HG03280 (cell line): ENCODE data around the gene ZNF423.
"Not testable (repeated sequence)": the region's sequence is repeated elsewhere in the genome, so short reads cannot be mapped to it uniquely, and the experiment has no call there.

Experiments used
- ATAC-seq: cut with Tn5 transposase; IDR thresholded peaks from one replicate; pipeline ENCODE4 v1.9.1; 2021; ENCODE audit warnings: mild to moderate bottlenecking, moderate library complexity; ENCODE audit not compliant: unreplicated experiment

Gene ZNF423

GRCh38 chr16:49701065-49701685 is 154.7 kb downstream of the ZNF423 start:
- ATAC-seq = no peak

DNA sequence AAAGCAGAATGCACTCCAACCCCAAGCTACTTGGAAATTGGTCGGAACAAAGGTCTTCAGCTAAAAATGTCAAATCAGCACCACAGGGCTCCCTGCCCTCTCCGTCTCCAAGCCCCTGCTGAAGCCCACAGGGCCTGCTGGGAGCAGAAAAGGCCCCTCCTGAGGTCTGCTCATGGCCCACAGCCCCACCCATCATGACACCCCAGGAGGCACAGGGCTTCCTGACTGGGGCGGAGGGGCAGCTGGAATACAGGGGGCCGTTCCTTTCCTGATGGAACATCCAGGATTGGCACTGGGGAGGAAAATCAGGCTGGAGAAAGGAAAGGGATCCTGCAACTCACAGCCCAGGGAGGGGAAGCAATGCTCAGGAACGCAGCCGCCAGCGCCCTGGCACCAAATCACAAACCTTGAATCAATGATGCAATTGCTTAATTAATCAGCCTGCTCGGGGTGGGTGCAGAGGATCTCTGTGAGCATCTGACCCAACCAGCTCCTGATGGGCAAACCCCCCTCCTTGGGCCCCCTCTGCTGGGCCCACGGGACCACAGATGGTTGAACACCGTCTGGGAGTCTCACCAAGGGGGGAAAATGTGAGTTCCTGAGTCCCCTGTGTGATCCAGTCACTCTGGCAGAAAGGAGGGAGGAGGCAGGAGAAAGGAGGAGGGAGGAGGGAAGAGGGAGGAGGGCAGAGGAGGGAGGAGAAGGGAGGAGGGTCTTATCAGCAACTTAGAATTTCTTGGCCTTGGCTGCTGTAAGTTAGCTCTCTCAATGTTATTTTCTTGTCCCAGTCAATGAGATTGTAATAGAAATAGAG is 155.5 kb downstream of the ZNF423 start:
- ATAC-seq = no peak

- no peak for ATAC-seq
Measured at GRCh38 chr16:49699841-49700175, 156.1 kb downstream of the ZNF423 start.

DNA sequence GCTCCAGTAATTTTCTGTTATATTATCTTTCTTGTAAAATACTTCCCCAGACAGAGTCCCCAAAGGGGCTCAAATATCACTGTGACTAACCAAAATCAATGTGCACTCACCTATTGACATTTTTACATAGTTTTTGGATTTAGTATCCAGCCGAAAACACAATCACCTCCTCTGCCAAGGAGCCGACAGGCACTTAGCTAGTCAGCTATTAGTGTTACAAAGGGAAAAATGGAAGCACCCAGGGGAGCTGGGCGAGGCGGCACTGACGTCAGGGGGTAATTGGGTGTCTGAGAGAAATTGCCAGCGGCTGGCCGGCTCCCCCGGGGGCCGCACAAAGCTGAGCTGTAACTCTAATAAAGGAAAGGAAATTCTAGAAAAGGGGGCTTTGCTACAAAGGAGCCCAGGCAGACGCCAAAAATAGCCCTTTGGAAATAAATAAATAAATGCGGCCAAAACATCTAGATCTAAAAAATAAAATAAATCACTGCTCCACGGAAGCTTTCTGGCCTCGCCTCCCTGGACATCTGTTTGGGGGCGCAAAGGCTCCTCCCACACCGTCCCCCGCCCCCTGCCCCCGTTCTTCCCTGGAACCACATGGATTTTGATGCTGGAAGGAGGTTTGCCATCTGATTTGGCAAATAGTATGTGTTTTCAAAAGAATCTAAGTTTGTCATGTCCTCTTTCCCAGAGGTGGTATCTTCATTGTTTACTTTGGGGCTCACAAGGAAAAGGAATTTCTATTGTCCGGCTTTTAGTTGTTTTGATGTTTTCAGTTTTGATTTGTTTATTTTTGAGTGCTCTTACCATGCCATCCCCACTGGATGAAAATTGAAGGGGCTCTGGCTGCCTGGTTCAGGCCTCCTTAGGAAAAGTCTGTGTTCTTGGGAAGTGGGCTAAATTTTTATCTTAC is 156.7 kb downstream of the ZNF423 start:
- no peak for ATAC-seq

- no peak for ATAC-seq
Measured at GRCh38 chr16:49698453-49698815, 157.5 kb downstream of the ZNF423 start.

DNA sequence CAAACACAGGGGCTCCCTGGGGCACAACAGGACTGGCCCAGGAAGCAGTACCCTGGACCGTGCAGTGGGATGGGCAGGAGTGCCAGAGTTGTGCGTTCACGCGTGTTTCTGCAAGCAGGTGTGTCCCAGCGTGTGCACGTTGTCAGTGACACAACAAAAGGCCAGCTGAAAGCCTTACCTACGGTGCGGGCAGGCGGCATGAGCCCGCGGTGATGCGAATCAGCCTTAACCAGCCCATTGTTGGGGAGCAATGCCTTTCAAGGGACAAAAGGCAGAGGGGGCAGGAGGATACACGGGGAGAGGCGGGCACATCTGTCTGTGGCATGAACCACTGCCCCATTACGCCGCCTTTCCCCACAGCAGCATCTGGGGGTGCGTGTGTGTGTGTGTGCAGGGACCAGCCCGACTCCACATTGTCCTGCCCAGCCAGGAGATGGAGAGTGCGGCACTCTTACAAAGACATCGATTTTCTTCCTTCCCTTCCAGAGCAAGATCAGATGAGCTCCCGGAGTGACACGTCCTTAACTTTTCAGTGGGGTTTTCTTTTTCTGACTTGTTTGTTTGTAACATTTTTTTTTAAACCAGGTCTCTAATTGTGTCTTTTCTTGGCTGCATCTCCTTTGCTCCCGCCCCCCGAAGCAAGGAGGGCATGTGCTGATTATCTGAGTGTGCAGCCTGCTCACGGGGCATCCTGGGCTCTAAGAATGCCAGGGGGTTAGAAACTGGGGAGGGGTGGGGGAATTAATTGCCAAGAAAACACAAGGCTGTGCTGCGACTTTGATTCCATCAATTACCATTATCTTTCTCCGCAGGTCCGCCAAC is 158.1 kb downstream of the ZNF423 start:
- no peak for ATAC-seq

DNA sequence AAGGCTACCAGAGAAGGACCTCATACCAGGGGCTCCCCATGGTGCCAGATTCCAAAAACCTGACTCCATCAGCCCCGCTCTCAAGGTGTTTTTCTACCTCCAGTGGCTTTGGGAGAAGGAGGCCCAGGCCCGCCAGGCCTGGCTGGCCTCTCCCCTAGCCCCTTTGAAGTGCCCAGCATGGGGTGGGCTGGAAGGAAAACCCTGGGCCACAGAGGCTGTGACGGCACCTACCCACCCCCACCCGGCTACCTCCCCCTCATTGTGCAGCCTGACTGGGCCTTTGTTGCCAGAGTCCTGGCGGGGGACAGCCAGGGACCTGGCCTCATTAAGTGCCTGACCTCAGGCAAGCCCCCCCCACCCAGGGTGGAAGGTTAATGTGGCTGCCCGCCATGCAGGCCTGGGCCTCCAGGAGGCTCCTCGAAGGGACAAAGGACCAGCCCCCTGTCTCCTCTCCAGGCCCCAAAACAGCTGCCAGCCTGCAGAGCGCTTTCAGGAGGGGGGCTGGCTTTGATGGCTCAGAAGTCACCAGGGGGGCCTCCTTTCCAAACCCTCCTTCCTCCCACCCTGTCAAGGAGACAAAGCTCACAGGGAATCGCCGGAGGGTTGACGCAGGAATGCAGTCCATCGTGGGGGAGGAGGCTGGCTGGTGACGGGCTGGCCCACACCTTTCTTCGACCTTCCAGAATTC is 159.4 kb downstream of the ZNF423 start:
- ATAC-seq = no peak

GRCh38 chr16:49695782-49696413 is 160.0 kb downstream of the ZNF423 start:
- ATAC-seq = no peak

DNA sequence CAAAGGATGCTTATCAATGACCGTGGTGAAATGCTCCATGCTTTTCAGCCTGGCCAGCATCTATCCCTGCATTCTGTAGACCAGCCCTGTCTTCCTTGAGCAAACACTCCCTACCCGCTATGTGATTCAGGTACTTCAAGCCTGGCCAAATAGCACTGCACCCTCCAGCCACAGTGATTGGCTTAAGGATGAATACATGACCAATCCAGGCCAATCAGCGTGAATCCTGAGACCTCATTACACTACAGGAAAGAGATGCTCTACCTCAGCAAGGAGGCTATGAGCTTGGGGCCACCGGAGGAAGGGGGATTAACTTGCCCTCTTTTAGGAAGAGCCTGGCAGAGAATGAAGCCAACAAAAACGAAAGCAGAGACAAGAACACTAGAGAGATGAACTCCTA is 162.5 kb downstream of the ZNF423 start:
- ATAC-seq = no peak

DNA sequence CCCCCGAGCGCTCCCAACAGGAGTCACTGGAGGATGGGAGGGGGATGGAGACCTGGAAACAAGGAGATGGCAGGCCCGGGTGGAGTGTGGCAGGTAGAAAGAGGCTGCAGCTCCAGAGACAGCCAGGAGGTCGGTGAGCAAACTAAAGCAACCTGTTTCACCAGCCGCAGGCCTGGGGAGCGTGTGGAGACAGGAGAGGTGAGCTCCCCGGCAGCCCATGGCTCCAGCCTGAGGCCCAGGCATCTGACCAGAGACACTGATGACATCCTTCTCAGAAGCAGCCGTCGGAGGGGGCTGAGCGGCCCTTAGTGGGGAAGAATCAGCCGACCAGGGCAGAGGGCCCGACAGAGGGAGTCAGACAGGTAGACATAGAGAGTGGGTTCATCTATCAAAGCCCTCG is 165.1 kb downstream of the ZNF423 start:
- ATAC-seq = no peak

GRCh38 chr16:49688036-49688697 is 167.7 kb downstream of the ZNF423 start:
- ATAC-seq = no peak

DNA sequence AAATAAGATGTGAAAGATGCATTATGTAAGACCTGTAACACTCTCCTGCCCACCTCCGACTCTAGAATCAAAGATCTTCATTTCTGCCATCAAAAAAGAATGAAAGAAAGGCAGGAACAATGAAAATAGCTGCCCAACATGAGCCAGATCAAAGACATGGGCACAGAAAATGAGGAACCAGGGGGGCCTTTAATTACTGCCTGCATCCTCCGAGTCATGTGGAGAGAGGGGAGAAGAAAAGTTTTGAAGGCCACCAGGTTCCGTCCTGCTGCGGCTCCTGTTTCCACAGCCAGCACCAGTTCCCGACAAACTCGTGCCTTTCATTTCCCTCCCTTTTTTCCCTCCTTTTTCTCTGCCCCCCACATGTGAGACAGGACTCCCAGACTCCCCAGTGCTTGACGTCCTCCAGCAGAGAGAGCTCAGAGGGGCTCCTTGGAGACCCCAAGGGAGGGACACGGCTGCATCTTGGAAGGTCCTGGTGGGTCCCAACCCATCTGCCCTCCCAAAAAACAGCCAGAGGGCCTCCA is 168.4 kb downstream of the ZNF423 start:
- ATAC-seq = no peak

- ATAC-seq = no peak
Measured at GRCh38 chr16:49684696-49685095, 171.2 kb downstream of the ZNF423 start.

DNA sequence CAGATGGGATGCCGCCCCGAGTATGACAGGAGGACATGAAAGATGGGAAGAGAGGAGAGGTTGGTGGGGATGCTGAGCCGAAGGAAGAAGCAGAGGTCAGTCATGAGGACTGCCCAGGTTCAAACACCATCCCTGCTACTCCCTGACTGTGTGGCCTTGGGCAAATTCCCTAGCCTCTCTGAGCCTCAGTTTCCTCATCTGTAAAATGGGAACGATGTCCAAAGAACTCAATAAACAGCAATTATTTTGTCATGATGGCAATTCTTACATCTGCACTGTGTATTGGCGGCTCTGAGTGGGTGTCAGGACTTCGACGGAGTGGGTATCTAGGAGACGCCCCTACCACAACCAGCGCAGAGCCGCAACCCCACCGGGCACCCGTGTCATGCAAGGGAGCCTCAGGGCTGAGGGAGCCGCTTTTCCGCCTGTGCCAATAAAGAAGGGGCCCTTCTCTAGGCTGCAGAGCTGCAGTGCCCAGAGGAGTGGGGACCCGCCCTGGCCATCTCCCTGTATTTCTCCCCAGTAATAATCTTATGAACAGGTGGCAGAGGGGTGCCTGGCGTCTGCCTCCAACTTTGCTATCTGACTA is 173.2 kb downstream of the ZNF423 start:
- no peak for ATAC-seq

DNA sequence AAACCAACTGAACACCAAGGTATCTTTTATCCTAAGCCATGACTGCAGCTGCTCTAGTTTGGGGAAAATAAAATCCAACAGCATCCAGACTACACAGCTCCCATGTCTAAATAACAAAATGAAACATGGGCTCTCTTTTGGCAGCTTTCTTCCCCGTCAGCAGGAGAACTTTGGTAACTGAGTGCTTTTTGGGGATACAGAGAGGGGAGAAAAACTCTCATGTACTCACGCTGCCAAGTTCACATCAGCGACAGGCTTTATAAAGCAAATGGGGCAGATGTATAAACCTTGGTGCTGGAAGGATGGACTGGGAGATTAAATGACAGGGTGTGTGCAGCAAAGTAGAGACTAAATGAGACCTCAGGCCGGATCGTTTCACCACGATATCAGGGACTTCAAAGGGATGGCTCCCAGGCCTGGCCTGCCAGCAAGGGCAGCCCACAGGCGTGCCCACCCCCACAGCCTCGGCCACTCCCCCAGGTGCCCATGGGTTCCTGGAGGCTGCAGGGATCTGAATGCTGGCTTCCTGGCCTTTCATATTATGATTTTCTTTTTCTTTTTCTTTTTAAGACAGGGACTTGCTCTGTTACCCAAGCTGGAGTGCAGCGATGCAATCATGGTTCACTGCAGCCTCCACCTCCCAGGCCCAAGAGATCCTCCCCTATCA is 174.6 kb downstream of the ZNF423 start:
- ATAC-seq = no peak

GRCh38 chr16:49679095-49679494 is 176.8 kb downstream of the ZNF423 start:
- ATAC-seq = no peak

DNA sequence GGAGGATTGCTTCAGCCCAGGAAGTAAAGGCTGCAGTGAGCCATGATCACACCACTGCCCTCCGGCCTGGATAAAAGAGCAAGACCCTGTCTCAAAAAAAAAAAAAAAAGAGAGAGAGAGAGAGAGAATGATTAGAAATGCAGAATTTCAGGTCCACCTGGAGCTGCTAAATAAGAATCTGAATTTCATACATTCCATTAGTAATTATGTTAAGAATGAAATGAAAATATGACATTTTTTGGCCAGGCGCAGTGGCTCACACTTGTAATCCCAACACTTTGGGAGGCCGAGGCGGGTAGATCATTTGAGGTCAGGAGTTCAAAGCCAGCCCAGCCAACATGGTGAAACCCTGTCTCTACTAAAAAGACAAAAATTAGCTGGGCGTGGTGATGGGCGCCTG is 178.3 kb downstream of the ZNF423 start:
- not testable (repeated sequence) for ATAC-seq

- ATAC-seq = no peak
Measured at GRCh38 chr16:49675413-49675812, 180.5 kb downstream of the ZNF423 start.
